MM.1S (cell line): ENCODE data around the gene KCNH2.

Source experiments
- EZH2 ChIP-seq: fragments of 300-600 bp; sonication (generic); optimal IDR thresholded peaks from 2 replicates; pipeline ENCODE3; 2017; ENCODE audit warnings: low read depth, mild to moderate bottlenecking, antibody characterized with exemption, low read length, mixed read lengths
- EZH2phosphoT487 ChIP-seq: fragments of 300-600 bp; sonication (generic); IDR thresholded peaks from 2 replicates; pipeline ENCODE4 v1.6.1; 2018; ENCODE audit warnings: antibody characterized with exemption, low read length
- TF ChIP-seq, protein P1 (sequence below): fragments of 300-600 bp; sonication (generic); IDR thresholded peaks from 2 replicates; pipeline ENCODE4 v1.5.1; 2016; ENCODE audit warnings: antibody characterized with exemption, low read length, mixed read lengths

GRCh38 chr7:150939466-150939865, 38.7 kb downstream of the KCNH2 start:
- TF ChIP-seq, protein P1, sequence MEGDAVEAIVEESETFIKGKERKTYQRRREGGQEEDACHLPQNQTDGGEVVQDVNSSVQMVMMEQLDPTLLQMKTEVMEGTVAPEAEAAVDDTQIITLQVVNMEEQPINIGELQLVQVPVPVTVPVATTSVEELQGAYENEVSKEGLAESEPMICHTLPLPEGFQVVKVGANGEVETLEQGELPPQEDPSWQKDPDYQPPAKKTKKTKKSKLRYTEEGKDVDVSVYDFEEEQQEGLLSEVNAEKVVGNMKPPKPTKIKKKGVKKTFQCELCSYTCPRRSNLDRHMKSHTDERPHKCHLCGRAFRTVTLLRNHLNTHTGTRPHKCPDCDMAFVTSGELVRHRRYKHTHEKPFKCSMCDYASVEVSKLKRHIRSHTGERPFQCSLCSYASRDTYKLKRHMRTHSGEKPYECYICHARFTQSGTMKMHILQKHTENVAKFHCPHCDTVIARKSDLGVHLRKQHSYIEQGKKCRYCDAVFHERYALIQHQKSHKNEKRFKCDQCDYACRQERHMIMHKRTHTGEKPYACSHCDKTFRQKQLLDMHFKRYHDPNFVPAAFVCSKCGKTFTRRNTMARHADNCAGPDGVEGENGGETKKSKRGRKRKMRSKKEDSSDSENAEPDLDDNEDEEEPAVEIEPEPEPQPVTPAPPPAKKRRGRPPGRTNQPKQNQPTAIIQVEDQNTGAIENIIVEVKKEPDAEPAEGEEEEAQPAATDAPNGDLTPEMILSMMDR: no peak
- TF ChIP-seq EZH2 (no peak), EZH2phosphoT487 (no peak)
